Suprapubic skin (tissue), 4 donors: ENCODE results near the gene NLRP3.

ENCODE experiments used
- EP300 ChIP-seq: sonication (generic); formaldehyde crosslinking; IDR thresholded peaks from one replicate; pipeline ENCODE4 v1.6.1; 2017; ENCODE audit warnings: antibody characterized with exemption
- POLR2A ChIP-seq, 2 donors: fragments of 450-650 bp; IDR thresholded peaks; one replicate each; pipeline ENCODE4 v1.6.1; 2017; ENCODE audit warnings: antibody characterized with exemption in 2 of 2, mild to moderate bottlenecking in 2 of 2, moderate library complexity in 2 of 2
- POLR2AphosphoS5 ChIP-seq, 3 donors: sonication (generic); formaldehyde crosslinking; IDR thresholded peaks; one replicate each; pipeline ENCODE4 v1.6.1; 2017; ENCODE audit warnings: antibody characterized with exemption in 3 of 3
- TF ChIP-seq, protein P1 (sequence below), 2 donors: fragments of 200-600 bp in 1 of 2; fragments of 450-650 bp in 1 of 2; sonication (generic) in 1 of 2; IDR thresholded peaks; one replicate each; pipeline ENCODE4 v1.5.1; 2016 to 2019; ENCODE audit warnings: antibody characterized with exemption in 2 of 2, mild to moderate bottlenecking in 1 of 2, moderate library complexity in 1 of 2

DNA sequence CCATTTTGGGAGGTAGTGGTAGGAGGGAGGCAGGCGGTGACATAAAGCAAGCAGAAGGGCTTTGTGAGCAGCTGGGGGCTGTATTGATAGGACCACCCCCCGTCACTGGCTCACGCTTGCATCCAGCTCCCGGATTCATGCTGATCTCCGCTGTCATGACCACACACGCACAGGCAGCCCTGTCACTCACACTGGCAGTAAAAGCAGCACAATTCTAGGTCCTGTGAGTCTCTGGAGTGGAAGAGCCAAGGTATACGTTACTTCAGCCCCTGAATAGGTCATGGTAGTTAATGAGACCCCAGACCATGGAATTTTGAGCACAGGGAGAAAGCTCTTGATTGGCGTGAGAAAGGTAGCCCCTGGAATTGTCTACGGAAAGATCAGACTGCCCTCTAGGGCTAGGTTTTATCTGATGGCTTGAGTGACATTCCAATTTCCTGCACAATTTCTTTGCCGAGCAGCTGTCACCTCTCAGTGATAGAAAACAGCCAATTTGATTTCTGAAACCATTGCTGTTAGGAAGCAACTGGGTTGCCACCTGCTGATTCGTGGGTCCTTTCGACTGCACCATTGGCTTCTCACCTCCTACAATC, 36.6 kb downstream of the NLRP3 start:
- TF ChIP-seq, protein P1, sequence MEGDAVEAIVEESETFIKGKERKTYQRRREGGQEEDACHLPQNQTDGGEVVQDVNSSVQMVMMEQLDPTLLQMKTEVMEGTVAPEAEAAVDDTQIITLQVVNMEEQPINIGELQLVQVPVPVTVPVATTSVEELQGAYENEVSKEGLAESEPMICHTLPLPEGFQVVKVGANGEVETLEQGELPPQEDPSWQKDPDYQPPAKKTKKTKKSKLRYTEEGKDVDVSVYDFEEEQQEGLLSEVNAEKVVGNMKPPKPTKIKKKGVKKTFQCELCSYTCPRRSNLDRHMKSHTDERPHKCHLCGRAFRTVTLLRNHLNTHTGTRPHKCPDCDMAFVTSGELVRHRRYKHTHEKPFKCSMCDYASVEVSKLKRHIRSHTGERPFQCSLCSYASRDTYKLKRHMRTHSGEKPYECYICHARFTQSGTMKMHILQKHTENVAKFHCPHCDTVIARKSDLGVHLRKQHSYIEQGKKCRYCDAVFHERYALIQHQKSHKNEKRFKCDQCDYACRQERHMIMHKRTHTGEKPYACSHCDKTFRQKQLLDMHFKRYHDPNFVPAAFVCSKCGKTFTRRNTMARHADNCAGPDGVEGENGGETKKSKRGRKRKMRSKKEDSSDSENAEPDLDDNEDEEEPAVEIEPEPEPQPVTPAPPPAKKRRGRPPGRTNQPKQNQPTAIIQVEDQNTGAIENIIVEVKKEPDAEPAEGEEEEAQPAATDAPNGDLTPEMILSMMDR (IDR thresholded peaks at IDR 0.05), result no peak
- TF ChIP-seq POLR2A (IDR thresholded peaks at IDR 0.05) (no peak), POLR2AphosphoS5 (IDR thresholded peaks at IDR 0.05) (no peak), EP300 (no peak)
